Bronchial epithelial cell (primary cell): ENCODE results near the gene SLC35F3. TPM values are rescaled to one million over a fixed set of nuclear protein-coding genes. Genes with fewer than 3 reads are reported as not detected.

ENCODE experiments used
- DNase-seq: peaks from one replicate; pipeline ENCODE4 v3.0.0-alpha.2; 2010; ENCODE audit warnings: low read depth
- FAIRE-seq: peaks from 2 replicates; lab custom pipeline; 2011; peaks lifted over from hg19 to GRCh38; lab: Jason Lieb, UNC
- H3K27me3 ChIP-seq: 2 replicates; pipeline ENCODE4 v1.5.1; 2011; ENCODE audit warnings: low read length; ENCODE audit not compliant: control insufficient read depth, insufficient read depth
- H3K36me3 ChIP-seq: 2 replicates; pipeline ENCODE4 v1.5.1; 2011; ENCODE audit warnings: low read length; ENCODE audit not compliant: control insufficient read depth, insufficient read depth
- H3K4me3 ChIP-seq: 2 replicates; pipeline ENCODE4 v1.5.1; 2011; ENCODE audit warnings: mild to moderate bottlenecking, low read depth, low read length, control low read depth
- CTCF ChIP-seq: IDR thresholded peaks from 2 replicates; pipeline ENCODE4 v1.5.1; 2011; ENCODE audit warnings: mild to moderate bottlenecking, moderate library complexity, low read length, control low read depth, inconsistent platforms; ENCODE audit not compliant: insufficient read depth, severe bottlenecking
- total RNA-seq: library from RNA; depleted of rRNA; stranded (reverse); fragments of >200 nt; gene quantifications from 2 replicates; pipeline ENCODE4 v1.2.1, GENCODE V29; 2014

The SLC35F3 gene
- total RNA-seq, 1 donor from 2014 or later = 0.79 TPM

- FAIRE-seq = no peak
- no peaks in the 10 kb centered on the region for H3K36me3 ChIP-seq
- no peak for TF ChIP-seq CTCF
- no peak for DNase-seq
- no peak overlapping the region for H3K4me3 ChIP-seq
- peaks cover 4% of the 10 kb centered on the region for H3K27me3 ChIP-seq
Measured at GRCh38 chr1:234094172-234094571, 189.7 kb downstream of the SLC35F3 start.

GRCh38 chr1:234096161-234096770, 191.8 kb downstream of the SLC35F3 start:
- TF ChIP-seq CTCF = no peak
- DNase-seq (no peak), FAIRE-seq (no peak)
- H3K4me3 ChIP-seq = no peak overlapping the region
- no peaks in the 10 kb centered on the region for H3K36me3 ChIP-seq
- peaks cover 4% of the 10 kb centered on the region for H3K27me3 ChIP-seq

GRCh38 chr1:234102583-234102982, 198.1 kb downstream of the SLC35F3 start:
- no peak for DNase-seq
- peaks cover 6% of the 10 kb centered on the region for H3K27me3 ChIP-seq
- FAIRE-seq = no peak
- H3K4me3 ChIP-seq = no peak overlapping the region
- TF ChIP-seq CTCF = no peak
- no peaks in the 10 kb centered on the region for H3K36me3 ChIP-seq

- H3K36me3 ChIP-seq = no peaks in the 10 kb centered on the region
- no peak for DNase-seq
- H3K27me3 ChIP-seq = peaks cover 6% of the 10 kb centered on the region
- no peak for FAIRE-seq
- H3K4me3 ChIP-seq = no peak overlapping the region
- no peak for TF ChIP-seq CTCF
Measured at GRCh38 chr1:234103198-234103597, 198.7 kb downstream of the SLC35F3 start.

GRCh38 chr1:234106032-234106431, 201.6 kb downstream of the SLC35F3 start:
- Histone ChIP-seq H3K4me3 (no peak overlapping the region), H3K36me3 (no peaks in the 10 kb centered on the region), H3K27me3 (peaks cover 6% of the 10 kb centered on the region)
- DNase-seq (no peak), FAIRE-seq (no peak)
- TF ChIP-seq CTCF = no peak

GRCh38 chr1:234107416-234108021, 203.0 kb downstream of the SLC35F3 start:
- DNase-seq = no peak
- no peak for FAIRE-seq
- H3K36me3 ChIP-seq = no peaks in the 10 kb centered on the region
- no peak overlapping the region for H3K4me3 ChIP-seq
- TF ChIP-seq CTCF = no peak
- H3K27me3 ChIP-seq = peaks cover 2% of the 10 kb centered on the region
